Activated gamma-delta T cell (primary cell): ENCODE data around the gene TNNT2.

ENCODE experiments used
- DNase-seq: peaks from one replicate; lab custom pipeline; 2025; lab: John Stamatoyannopoulos, UW

Gene TNNT2

GRCh38 chr1:201334325-201335173, 42.9 kb downstream of the TNNT2 start:
- DNase-seq: no peak

GRCh38 chr1:201332616-201333335, 44.7 kb downstream of the TNNT2 start:
- no peak for DNase-seq

- no peak for DNase-seq
Observed at GRCh38 chr1:201332021-201332420, 45.5 kb downstream of the TNNT2 start.

GRCh38 chr1:201331166-201331565, 46.3 kb downstream of the TNNT2 start:
- DNase-seq: no peak

GRCh38 chr1:201330541-201330940, 46.9 kb downstream of the TNNT2 start:
- DNase-seq: no peak

GRCh38 chr1:201329801-201330200, 47.7 kb downstream of the TNNT2 start:
- DNase-seq: no peak

- DNase-seq: no peak
Observed at GRCh38 chr1:201329286-201329685, 48.2 kb downstream of the TNNT2 start.

- no peak for DNase-seq
Observed at GRCh38 chr1:201328576-201328975, 48.9 kb downstream of the TNNT2 start.

GRCh38 chr1:201327687-201328240, 49.7 kb downstream of the TNNT2 start:
- no peak for DNase-seq

- no peak for DNase-seq
Observed at GRCh38 chr1:201326710-201327109, 50.8 kb downstream of the TNNT2 start.

- DNase-seq: no peak
Observed at GRCh38 chr1:201325678-201326060, 51.8 kb downstream of the TNNT2 start.

- DNase-seq: no peak
Observed at GRCh38 chr1:201324821-201325677, 52.4 kb downstream of the TNNT2 start.

- DNase-seq: no peak
Observed at GRCh38 chr1:201324306-201324705, 53.2 kb downstream of the TNNT2 start.

GRCh38 chr1:201322653-201323510, 54.6 kb downstream of the TNNT2 start:
- no peak for DNase-seq

GRCh38 chr1:201321826-201322390, 55.6 kb downstream of the TNNT2 start:
- DNase-seq: no peak

GRCh38 chr1:201320168-201320788, 57.2 kb downstream of the TNNT2 start:
- no peak for DNase-seq

GRCh38 chr1:201319631-201320030, 57.8 kb downstream of the TNNT2 start:
- DNase-seq: no peak

- no peak for DNase-seq
Observed at GRCh38 chr1:201318504-201319340, 58.8 kb downstream of the TNNT2 start.

GRCh38 chr1:201317551-201317950, 59.9 kb downstream of the TNNT2 start:
- no peak for DNase-seq
